GM19468 (cell line): ENCODE results near the gene CPED1.
"Not testable (repeated sequence)": the region's sequence is repeated elsewhere in the genome, so short reads cannot be mapped to it uniquely, and the experiment has no call there.

Experiments
- ATAC-seq: cut with Tn5 transposase; IDR thresholded peaks from one replicate; pipeline ENCODE4 v1.9.1; 2021; ENCODE audit warnings: mild to moderate bottlenecking, moderate library complexity, moderate number of reproducible peaks; ENCODE audit not compliant: unreplicated experiment; ENCODE audit errors: extremely low read depth

CPED1 gene

DNA sequence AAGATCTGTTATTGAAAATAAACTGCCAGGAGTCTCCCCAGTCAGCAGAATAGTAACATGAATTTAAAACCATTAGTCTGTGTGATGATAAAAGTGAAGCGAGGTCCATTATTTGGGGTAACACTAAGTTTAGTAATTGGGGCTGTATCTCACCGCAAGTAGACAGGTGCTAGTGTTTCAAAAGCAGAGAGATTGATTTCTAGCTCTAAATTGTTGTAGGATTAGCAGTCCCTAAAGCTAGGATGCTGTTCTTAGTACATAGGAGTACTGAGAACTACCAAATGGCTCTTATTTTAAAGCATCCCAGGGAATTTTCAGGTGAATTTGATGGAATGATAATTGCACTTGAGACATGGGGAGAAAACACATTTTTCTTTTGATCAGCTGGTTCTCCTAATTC lies 70.5 kb downstream of the CPED1 start:
- ATAC-seq = no peak

DNA sequence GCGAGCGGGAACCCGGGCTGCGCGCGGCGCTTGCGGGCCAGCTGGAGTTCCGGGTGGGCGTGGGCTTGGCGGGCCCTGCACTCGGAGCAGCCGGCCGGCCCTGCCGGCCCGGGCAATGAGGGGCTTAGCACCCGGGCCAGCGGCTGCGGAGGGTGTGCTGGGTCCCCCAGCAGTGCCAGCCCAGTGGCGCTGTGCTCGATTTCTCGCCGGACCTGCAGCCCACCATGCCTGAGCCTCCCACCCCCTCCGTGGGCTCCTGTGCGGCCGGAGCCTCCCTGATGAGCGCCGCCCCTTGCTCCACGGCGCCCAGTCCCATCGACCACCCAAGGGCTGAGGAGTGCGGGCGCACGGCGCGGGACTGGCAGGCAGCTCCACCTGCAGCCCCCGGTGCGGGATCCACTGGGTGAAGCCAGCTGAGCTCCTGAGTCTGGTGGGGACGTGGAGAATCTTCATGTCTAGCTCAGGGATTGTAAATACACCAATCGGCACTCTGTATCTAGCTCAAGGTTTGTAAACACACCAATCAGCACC lies 71.5 kb downstream of the CPED1 start:
- not testable (repeated sequence) for ATAC-seq

DNA sequence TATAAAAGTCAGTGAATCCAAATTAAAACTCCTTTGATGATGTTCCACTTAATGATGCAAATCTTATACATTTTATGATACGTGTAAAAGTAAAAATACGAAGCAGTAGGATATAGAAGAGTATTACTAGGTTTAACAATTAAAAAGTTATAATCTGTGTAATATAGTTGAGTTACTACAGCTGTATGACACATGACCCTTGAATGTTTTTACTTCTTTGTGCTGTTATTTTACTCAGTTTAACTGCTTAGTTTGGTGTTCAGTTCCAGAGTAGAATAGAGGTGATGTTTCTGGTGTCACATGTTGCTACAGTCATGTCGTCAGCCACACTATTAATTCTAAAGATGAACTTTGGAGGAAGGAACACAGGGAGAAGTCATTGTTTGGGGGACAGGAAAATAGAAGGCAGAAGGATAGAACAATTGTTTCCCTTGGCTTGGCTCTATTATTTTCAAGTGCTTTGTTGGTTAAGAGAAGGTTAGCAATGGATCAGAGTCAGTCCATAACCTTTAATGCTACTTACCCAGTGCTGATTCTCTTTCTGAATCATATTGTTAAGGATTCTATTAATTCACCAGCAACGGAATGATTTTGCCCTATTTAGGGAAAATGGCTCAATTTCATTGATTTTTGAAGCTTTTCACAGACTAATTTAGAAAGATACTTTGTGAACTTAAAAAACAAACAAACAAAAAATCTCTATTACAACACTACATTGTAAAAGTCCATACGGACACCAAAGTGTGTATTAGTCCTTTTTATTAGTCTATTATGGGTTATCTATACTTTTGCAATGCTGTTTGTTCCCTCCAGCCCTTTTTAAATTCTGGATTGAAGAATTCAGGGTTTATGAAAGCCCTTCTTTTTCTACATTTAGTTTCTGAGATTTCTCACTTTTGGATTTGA lies 73.4 kb downstream of the CPED1 start:
- ATAC-seq = no peak

DNA sequence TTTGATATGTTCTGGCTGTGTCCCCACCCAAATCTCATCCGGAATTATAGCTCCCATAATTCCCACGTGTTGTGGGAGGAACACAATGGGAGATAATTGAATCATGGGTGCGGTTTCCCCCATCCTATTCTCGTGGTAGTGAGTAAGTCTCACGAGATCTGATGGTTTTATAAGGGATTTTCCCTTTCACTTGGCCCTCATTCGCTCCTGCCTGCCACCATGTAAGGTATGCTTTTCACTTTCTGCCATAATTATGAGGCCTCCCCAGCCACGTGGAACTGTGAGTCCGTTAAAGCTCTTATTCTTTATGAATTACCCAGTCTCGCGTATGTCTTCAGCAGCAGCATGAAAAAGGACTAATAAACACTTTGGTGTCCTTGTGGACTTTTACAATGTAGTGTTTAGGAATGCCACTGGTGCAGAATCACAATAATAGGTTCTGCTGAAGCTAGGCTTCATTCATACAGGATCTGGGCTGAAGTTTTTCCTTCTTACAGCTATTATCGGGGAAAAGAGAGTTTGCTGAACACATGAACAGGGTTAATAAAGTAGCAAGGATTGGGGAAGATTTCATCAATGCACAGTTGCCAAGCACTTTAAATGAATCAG lies 74.3 kb downstream of the CPED1 start:
- no peak for ATAC-seq

DNA sequence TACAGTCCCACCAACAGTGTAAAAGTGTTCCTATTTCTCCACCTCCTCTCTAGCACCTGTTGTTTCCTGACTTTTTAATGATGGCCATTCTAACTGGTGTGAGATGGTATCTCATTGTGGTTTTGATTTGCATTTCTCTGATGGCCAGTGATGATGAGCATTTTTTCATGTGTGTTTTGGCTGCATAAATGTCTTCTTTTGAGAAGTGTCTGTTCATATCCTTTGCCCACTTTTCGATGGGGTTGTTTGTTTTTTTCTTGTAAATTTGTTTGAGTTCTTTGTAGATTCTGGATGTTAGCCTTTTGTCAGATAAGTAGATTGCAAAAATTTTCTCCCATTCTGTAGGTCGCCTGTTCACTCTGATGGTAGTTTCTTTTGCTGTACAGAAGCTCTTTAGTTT lies 79.2 kb downstream of the CPED1 start:
- not testable (repeated sequence) for ATAC-seq

DNA sequence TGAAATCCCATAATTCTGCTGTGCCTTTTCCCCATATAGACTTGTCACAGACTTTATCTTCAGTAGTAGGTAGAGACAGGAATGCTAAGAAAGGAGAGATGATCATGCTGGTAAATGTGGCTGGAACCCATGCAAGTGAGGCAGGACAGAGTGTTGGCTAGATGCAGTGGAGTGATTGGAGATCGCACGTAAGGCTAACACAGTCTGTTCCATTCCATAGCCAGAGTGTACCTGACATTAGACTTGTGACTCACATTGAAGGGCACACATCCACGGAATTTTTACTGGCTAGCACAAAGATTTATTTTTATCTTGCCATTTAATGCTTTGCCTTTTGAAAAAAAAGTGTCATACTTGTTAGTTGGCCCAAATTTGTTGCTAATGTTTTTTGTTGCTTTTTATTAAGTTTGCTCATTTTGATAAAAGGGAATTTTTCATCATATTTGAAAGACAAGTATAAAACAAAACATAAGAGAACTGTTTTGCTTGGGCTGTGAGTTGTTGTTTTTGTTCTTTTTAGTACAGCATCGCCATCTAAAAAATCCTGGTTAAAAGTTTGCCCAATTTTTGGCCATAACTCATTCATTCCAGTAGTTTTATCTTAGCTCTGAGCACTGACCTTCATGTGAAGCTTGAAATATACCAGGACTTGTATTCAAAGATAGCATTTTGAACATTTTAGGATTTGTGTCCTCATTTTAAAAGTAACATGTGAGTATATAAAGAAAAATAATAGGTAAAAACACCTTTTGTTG lies 81.0 kb downstream of the CPED1 start:
- ATAC-seq = no peak

DNA sequence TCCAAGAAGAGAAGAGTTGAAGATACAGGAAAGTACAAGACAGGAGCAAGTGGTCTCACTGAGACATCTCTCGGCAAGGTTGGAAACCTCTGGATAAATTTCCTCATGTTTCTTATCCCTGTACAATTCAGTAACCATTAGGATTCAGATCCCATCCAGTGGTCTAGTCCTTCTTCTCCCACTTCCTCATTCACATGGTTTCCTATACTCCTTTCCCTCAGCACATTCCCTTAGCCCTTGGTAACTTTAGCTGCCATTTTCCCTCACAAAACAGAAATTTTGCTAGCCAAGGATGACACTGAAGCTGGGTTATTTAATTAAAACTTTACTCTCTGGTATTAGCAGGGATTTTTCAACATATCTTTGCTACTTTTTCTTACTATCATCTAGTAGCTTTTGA lies 82.6 kb downstream of the CPED1 start:
- no peak for ATAC-seq

DNA sequence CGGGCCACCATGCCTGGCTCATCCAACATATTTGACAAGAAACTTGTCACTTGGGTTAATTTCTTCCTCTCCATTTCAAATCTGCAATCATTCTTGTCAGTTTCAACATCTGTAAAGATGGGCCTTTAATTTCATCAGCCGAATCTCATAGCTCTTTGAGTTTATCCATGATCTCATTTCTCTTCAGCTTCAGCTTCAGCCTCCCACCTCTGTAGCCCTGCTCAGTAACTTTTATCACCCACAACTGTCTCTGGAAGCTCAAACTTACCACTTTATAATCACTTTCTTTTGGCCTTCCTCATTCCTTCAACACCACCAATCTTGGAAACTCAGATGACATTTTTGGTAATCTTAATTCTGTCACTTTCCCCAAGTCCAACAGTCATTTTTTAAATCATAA lies 83.2 kb downstream of the CPED1 start:
- no peak for ATAC-seq

DNA sequence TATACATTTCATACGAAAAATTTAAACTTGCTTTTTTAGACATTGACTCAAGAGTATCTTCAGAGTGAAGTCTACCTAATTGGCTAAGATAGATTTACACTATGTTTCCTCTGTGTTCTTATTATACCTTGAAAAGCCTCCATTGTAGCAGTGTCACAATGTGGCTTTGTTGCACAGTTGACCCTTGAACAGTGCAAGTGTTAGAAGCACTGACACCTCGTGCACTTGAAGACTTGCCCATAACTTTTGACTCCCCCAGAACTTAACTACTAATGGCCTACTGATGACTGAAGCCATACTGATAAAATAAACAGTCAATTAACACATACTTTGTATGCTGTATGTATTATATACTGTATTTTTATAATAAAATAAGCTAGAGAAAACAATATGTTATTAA lies 84.3 kb downstream of the CPED1 start:
- no peak for ATAC-seq

DNA sequence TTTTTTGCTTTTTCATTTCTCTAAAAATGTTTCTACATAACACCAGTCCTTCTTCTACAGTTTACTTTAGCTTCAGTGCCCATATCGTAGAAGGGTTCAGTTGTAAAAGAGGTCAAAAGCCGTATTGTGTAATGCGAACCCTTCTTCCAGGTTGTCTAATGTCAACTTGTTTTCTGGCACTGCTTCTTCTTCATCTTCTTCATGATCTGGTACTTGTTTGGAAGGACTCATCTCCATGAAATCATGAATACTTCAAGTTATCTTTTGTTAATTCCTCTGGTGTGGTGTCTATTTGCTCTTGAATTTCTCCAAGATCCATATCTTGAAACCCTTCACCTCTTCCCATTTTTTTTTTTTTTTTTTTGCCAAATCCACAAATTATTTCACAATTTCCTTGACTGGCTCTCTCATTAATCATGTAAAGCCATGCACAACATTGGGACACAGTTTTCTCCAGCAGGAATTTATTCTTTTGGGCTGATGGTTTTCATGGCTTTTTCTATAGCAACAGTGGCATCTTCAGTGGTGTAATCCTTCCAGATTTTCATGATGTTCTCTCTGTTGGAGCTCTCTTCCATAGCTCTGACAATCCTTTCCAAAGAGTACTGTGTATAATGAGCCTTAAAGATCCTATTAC lies 85.1 kb downstream of the CPED1 start:
- no peak for ATAC-seq

DNA sequence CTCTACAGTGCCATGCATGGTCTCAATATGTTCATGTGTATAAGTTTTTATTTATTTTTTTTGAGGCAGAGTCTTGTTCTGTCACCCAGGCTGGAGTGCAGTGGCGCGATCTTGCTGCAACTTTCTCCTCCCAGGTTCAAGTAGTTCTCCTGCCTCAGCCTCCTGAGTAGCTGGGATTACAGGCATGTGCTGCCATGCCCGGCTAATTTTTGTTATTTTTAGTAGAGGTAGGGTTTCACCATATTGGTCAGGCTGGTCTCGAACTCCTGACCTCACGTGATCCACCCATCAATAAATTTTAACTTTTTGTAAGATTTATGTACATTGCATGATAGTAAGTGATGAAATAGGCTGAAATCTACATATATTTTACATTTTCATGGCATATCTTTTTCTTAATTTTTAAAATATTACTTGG lies 86.9 kb downstream of the CPED1 start:
- ATAC-seq = not testable (repeated sequence)

DNA sequence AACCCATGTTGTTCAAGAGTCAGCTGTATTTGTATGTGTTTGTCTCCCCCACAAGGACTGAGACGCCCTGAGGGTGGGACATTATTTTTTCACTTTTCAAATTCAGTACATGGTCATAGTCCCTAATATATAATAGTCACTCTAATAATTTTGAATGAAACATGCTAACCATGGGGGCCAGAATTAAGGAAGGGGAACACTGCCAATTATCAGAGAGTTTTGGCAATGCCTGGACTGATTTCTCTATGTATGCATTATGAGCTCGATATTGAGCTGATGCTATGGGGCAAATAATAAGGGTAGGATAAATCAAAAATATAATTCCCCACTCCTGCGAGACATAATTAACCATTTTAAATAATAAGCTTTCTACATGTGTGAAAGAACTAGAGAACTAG lies 87.4 kb downstream of the CPED1 start:
- ATAC-seq = no peak

DNA sequence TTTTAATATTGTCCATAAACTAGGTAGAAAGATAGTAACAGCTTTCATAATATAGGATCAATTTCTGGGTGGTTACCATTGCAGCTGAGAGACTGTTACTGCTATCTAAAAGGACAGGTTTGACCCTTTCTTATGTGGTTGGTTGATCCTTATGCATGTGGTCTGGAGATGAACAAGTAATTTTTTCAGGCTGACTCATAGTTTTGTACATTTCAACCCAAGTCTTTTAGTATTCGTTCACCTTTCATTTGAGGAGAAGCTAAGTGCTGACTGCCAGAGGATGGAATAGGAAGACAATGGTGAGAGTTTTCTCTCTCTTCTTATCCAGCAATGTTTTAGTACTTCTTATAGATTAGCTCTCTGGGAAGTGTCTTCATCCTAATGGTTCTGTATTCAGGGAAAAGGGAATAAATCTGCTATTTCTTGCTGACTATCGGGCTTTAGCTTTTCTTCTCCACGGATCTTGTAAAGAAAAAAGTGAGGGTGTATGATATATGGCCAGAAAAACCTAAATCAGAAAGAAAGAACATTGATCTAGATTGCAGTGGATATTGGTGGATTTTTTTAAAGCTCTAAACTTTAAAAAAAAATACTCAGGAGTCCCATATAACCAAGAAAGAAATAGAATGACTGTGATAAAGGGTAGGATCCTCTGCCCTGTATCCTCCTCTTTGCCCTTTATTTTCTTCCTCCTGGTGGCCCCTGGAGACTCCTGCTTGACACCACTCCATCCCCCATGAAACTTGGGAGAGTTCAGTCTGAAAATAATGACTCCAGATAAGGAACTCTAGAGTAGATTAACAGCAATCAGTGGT lies 88.0 kb downstream of the CPED1 start:
- no peak for ATAC-seq

DNA sequence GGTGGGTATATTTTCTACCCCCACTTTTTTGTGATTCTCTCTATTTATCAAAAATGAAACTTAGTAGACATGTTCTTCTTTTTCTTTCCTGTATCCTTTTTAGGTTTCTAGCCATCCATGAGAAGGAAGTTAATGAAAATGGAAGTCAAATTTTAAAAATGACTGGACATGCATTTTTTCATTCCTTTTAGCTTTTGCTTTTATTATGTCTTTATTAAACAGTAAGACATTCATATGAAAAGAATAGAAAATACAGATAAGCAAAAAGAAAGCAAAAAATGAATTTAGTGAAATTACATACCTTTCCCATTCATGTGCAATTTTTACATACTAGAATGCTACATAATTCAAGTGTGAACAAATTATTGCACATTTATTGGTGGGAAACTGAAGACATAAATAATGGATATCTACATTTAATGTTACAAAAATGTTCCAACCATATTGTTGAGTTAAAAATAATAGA lies 88.7 kb downstream of the CPED1 start:
- no peak for ATAC-seq

DNA sequence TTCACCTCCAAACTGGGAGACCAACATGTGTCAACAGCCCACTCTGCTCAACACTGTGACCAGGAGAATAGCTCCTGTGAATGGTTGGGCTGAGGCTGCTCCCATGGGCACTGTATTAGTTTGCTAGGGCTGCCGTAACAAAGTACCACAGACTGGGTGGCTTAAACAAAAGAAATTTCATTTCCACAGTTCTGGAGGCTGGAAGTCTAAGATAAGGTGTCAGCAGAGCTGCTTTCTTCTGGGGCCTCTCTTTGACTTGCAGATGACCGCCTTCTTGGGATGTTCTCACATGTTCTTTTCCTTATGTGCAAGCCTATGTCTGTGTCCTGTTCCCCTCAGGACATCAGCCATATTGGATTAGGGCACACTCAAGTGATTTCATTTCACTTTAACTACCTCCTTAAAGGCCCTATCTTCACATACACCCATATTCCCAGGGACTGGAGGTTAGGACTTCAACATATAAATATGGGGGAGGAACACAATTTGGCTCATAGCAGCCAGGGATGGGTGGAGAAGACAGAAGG lies 90.3 kb downstream of the CPED1 start:
- ATAC-seq = no peak

DNA sequence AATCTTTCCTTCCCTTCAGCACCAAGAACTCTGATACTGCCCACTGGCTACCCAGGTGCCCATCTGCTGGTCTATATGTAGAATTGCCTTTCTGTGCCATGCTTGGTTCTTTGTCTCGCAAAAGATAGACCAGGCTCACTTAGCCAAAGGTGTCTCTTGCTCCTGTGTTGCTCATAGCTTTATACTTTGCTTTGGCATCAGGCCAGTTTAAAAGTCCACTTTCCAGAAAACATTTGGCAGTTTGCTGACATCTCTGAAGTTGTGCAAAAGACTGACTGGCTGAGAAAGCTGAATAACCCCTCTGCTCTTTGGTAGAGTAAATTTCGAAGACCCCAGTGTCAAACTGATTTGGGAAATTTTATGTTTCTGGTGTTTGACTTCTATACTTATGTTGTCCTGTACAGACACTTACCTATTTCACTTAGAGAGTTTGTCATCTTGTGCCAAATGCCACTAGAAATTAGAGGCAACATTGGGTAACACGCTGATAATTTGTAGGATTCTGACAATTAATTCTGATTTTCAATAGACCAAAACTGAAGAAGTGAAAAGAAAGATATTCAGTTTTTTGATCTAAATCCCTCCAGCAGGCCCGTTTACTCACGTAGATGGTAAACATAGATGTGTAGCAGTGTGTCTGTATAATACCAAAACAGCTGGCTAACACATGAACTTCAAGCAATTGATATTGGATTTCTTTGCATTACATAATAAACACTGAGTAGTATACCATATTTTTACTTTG lies 91.1 kb downstream of the CPED1 start:
- no peak for ATAC-seq

DNA sequence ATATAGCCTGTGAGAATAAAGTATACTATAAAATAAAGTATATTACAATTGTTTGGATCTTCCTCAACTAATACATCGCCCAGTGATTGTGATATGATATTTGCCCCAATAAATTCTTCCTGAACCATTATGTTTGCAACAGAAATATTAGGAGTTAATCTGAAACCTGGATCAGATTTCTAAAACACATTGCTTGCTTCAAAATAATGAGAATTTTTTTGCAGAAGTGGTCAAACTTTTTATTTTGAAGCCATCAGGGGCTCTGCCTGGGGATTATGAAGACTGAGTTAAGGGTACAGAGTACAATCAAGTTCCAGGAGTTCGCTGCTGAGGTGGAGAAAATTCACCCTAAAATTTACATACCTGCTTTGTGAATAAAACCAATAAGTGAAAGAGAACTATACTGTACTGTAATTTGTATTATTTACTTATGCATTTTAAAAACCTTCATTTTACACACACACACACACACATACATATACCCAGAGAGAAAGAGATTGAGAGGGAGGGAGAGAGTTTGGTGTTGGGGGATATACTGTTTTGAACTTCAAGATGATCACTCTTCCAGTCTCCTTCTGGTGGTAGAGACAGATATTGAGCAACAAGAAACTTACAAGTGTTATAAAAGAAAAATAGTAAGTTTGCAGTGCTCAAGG lies 91.9 kb downstream of the CPED1 start:
- no peak for ATAC-seq

DNA sequence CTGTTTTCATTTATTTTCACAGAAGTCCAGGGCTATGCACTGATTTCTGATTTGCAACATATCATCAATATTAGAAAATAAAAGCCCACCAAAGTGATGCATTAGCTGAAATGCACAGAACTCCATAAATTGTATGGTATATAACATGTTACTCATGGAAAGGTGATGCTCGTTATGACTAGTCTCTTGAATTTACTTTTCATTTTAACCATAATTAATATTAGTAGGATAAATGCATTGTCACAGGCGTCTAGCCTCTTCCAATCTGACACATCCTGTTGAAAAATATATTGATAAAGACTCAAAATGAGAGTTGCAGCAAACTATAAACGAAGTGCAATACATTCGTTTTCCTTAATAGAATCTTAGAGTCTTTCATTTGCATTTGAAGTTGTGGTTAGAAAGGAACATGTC lies 92.4 kb downstream of the CPED1 start:
- no peak for ATAC-seq
